GM12873 (cell line): ENCODE data around the gene PRKCG.

Experiments
- CTCF ChIP-seq: IDR thresholded peaks from 2 replicates; pipeline ENCODE4 v1.5.1; 2012; ENCODE audit warnings: low read depth, mild to moderate bottlenecking, moderate library complexity, low read length, control low read depth; ENCODE audit not compliant: insufficient read depth; ENCODE audit errors: missing control alignments

Gene PRKCG

GRCh38 chr19:53885036-53885435 is 3.0 kb downstream of the PRKCG start:
- no peak for TF ChIP-seq CTCF

GRCh38 chr19:53892301-53892980 is 10.4 kb downstream of the PRKCG start:
- TF ChIP-seq CTCF = no peak

- TF ChIP-seq CTCF = no peak
Observed at GRCh38 chr19:53892981-53893325, 11.0 kb downstream of the PRKCG start.

- no peak for TF ChIP-seq CTCF
Observed at GRCh38 chr19:53894707-53895106, 12.7 kb downstream of the PRKCG start.

GRCh38 chr19:53896682-53897081 is 14.7 kb downstream of the PRKCG start:
- no peak for TF ChIP-seq CTCF

- TF ChIP-seq CTCF = no peak
Observed at GRCh38 chr19:53897459-53897858, 15.5 kb downstream of the PRKCG start.

- TF ChIP-seq CTCF = no peak
Observed at GRCh38 chr19:53898166-53898565, 16.2 kb downstream of the PRKCG start.
